Amniotic epithelial cell (primary cell): Measurements from ENCODE around the gene AVPR1B.
A peak's percentile ranks its signal among the peaks of the same experiment; 100 is the strongest.

ENCODE experiments used
- DNase-seq: peaks from one replicate; pipeline ENCODE4 v3.0.0-alpha.2; 2010; ENCODE audit warnings: low read depth

The AVPR1B gene, protein sequence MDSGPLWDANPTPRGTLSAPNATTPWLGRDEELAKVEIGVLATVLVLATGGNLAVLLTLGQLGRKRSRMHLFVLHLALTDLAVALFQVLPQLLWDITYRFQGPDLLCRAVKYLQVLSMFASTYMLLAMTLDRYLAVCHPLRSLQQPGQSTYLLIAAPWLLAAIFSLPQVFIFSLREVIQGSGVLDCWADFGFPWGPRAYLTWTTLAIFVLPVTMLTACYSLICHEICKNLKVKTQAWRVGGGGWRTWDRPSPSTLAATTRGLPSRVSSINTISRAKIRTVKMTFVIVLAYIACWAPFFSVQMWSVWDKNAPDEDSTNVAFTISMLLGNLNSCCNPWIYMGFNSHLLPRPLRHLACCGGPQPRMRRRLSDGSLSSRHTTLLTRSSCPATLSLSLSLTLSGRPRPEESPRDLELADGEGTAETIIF

DNA sequence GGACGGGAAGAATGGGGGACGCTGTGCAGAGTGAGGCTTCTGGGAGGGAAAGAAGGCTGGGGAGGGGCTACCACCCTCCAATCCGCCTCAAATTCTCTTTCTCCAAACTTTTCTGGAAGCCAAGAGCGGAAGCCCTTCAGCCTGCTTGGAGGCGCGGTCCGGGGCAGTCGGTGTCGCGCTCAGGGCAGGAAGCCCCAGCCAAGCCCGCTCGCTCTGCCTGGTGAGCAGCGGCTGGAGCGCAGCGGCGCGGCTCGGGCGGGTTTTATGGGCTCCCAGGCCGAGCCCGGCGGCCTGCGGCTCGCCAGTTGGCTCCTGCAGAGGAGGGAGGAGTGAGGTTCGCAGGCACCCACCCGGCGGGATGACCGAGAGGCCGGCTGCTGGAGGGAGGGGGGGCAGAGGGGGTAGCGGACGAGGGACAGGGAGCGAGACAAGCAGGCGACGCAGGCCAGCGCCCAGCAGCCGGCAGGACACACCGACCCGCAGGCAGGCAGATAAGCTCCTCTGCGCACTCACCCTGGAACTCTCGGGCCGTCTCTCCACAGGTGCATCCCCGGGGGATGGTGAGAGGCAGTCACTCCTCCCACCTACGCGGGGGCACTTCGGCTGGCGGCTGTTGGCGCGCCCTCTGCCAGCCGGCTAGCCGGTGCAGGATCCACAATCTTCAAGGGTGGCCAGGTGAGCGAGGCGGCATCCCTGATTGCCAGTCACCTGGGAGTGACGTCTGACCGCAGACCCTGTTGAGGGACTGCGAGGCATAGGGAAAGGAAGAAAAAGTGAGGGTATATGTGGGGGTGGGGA, at the start of gene AVPR1B:
Gene AVPR1B, minus strand, starts transcription at position 238 of the 798 bp plus-strand sequence. CDS start 498 bp downstream, outside the sequence.
- DNase-seq, result no peak

DNA sequence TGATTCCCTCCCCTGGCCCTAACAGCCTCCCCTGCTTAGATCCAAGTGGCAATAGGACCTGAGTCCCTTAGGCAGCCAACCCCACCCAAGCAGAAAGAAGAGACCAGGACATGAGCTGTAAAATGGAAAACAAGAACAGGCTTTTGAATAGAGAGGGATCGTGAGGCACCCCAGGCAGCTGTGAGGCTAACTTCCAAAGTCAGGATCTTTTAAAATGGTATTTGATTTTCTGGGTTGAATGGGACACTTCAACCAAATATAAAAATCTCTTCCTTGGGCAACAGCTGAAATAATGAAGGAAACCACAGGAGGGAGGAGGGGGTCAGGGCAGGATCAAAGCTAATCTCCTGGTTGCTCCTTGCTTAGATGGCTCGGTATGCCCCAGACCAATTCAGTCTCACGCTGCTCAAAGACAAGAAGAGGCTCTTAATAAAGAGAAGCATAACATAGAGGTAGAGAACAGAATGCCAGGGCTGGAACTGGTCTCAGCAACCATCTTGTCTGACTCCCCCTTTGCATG, 28.6 kb upstream of the AVPR1B start:
- no peak for DNase-seq

DNA sequence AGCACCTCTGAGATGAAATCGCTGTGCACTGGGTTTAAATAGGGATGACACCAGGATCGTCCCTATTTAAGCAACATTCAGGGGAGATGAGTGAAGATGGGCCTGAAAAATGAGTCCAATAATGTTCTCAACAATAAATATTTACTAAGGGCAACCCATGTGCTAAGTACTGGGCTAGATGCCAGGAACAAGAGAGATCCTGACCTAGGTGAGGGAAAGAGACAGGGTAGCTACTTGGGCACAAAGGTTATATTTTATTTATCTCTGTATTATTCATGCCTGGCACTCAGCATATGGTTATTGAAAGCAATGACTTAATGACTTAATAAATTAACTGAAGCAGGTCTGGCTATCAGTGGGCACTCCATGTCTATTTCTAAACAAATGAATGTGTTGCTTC, 27.4 kb upstream of the AVPR1B start:
- no peak for DNase-seq

DNA sequence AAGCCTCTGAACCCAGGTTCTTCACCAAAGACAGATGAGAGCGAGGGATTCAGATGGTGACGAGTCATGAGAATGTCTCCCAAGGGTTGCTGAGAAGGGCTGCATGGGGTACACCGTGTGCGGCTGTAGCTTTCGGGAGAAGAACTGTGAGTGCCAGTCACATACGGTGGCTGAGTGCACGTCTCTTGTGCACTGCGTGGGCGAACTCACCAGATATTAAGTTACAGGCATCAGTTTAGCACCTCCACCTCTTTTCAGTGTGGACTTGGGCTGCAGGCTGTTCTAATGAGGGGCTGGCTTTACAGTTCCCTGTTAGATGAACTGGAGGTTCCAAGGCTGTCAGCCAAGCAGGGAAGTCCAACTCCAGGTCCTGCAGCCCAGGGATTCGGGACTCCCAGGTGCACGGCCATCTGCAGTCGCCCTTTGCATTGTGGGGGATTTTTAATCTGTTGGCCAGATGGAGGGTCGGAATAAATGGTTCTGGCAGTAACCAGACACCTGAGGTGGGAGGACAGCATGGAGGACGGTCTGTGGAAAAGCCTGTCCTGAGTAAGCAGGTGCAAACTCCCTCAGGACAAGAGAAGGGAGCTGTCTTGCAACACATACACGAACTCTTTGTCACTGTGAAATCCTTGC, 26.5 kb upstream of the AVPR1B start:
- no peak for DNase-seq

DNA sequence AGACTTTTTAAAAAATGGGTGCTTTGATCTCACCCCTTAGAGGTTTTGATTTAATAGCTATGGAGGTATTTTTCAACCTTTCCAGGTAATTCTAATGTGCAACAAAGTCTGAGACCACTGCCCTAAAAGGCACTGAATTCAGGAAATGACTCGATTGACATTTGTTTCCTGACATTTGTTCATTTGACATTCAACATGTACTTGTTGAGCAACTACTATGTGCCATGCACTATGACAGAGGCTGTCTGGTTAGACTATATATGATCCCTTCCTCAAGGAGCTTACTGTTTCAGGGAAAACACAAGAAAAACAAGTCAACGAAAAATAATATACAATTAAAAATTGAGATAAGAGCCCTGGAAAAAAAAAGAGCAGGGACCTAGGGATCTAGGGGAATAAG, 25.6 kb upstream of the AVPR1B start:
- no peak for DNase-seq

DNA sequence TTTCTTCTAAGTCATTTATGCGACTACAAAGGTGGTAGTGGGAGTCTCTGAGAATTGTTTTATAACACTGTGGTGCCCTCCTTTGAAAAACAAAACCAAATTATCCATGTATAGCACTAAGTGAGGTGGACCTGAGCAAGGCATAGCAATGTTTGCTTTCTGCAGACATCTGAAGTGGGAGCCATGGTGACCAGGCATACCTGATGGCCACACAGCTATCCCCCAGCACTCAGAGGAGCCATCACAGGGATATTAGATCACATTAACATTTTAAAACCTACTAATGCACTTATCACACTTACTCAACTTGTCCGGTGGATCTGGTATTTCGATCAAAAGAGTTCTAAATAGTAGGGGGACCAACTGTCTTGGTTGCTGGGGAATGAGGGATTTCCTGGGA, 24.8 kb upstream of the AVPR1B start:
- no peak for DNase-seq

DNA sequence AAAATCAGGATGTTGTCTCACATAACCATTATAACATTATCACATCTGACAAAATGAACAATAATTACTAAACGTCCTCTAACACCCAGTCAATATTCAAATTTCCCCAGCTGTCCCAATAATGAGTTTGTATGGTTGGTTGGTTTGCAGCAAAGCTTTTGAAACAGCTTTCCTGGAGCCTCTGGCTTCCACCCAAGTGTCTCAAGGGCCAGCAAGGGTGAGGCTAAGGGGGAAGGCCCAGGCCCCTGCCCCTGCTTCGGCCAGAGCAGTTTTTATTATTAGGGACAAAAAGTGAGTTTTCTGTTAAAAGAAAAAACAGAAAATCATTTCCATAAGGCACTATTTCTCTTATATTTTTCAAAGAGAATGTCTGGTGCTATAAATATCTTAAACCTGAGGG, 19.1 kb upstream of the AVPR1B start:
- DNase-seq, result no peak

DNA sequence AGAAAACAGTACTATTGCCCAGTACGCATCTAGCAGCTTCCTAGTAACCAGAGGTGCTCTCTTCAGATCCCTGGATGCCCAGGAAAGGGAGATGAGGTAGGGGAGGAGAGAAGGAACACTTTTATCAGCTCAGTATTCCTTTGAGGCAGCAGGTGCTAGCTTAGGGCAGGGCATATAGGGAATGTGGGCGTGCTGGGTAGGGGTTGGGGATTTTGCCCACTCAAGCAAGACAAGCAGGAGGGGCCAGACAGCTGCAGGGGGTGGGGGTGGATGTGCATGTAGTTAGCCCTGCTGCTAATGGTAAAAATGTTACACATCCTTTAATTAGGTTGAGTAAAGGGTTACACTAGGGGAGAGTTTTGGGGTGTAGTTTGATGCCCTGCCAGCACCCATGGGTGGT, 18.1 kb upstream of the AVPR1B start:
- no peak for DNase-seq

DNA sequence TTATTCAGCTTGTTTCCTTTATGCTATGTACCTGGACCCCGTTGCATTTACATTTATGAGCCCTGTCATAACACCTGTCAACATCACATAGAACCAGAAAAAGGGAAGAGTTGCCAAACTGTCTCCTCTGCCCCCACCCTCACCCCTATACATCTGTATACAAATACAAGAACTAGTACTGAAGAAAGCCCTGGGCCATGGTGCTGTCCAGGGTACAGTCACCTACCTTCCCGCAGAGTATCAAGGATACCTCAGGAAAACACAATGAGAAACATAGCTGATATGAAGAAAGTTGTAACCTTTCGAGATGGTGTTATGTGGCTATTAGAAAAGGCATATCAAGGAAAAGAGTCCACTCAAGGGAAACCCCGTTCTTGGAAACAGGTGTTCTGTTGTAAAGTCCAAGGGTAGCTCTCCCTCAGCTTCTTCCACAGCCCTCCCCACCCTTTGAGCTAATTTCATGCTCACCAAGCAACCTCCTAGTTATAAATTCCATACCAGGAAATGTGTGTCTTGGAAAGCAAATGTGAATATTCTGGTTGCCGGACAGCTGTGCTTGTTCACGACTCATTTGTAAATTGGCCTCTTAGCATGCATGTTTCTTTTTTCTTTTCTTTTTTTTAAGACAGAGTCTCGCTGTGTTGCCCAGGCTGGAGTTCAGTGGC, 16.7 kb upstream of the AVPR1B start:
- no peak for DNase-seq

DNA sequence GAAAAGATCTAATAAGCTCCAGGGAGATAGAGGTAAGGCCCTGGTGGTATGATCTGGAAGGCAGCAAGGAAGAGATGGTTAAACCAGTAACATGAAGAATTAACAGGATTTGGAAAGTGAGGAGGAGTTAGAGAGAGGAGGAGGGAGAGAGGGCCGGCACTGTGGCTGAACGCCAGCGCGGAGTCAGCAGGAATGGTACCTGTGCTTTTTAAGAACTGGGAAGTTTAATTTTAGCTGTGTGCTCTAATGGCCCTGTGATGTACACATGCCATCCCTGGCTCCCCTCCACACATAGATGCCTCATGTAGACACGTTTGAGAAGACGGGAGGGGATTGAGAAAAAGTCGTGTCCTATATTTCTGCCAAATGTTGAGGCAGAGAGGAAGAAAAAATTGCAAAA, 13.8 kb upstream of the AVPR1B start:
- DNase-seq, result no peak

DNA sequence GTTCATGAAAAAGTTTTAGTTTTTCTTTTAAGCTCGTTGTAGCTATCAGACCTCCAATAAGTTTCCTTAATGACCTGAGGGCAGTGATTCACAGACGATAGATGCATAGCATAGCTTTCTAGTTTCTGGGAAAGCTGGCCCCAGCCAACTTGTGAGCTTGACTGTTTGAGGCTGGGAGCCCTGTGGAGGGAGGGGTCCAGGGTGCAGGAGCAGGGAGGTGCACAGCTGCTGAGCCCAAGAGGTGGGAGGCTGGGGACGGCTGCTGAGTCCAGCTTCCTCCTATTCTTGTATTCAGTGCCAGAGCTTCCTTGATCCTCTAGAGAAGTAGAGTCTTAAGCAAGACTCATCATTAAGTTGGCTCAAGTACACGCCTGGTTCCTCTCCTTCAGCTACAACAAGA, 11.0 kb upstream of the AVPR1B start:
- DNase-seq, result no peak

DNA sequence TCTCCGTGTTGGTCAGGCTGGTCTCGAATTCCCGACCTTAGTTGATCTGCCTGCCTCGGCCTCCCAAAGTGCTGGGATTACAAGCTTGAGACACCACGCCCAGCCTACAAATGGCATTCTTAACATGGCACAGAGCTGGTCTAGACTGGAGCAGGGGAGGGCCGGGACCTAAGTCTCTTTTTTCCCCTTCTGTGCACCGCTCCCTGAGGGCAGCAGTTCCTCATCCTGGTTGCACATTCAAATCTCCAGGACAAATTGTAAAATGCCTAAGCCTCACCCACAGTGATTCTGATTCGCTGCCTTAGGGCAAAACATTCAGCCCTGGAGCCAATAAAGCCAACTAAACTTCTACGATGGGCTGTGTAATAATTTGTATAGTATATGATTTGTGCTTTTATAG, 10.1 kb upstream of the AVPR1B start:
- DNase-seq, result no peak

DNA sequence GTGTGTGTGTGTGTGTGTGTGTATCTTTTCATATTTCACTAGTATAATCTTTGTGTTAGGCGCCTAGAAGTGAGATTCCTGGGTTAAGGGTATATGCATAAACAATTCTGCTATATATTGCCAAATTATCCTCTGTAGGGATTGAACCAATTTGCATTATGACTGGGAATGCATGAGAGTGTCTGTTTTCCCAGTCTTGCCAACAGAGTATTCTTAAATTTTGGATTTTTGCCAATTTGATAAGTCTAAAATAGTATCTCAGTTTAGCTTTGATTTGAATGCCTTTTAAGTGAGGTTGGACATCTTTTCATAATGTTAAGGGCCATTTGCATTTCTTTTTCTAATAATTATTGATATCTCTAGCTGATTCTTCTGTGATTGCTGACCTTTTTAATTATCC, 8.2 kb upstream of the AVPR1B start:
- DNase-seq, result no peak

DNA sequence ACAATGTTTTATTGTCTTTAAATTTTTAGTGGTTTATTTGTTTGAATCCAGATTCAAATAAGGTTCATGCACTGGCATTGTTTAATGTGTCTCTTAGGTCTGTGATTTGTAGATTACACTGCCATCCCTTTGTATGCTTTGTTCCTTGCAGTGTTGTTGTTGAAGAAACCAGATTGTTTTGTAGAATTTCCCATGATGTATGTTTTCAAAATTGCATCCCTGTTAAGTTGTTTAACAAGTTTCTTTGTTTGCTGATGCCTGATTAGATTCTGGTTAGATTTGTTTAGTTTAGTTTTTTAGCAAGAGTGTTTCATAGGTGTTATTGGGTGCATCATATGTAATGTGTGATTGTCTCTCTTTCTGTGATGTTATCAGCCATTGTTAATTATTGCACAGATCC, 5.5 kb upstream of the AVPR1B start:
- DNase-seq, result no peak

DNA sequence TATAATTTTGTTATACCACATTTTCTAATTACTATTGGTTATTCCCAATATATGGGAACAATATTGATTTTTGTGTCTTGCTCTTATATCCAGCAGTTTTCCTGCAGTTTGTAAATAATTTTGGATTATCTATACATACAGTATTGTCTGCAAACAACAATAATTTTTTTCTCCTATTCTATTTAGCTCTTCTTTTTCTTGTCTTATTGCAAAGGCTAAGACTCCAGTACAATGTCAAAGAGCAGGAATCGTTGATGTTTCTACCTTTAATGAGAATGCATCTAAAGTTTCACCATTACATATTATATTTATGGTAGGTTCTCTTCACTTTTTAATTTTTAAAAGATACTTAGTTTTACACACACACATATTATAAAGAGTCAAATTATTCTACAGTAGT, 4.1 kb upstream of the AVPR1B start:
- DNase-seq, result no peak

DNA sequence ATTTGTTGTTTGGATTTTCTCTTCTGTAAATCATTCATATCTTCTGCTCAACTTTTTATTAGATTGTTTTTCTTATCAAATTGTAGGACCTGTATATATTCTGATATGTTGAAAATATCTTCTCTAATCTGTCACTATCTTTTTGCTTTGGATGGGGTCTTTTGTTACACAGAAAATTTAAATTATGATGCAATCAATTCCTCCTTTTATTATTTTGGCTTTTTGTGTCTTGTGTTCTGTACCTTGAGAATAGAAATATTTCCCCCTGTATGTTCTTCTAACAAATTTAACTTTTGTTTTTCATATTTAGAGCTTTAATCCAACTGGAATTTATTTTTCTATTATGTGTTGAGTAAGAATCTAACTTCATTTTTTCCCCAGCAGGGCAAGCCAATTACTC, 3.2 kb upstream of the AVPR1B start:
- no peak for DNase-seq

DNA sequence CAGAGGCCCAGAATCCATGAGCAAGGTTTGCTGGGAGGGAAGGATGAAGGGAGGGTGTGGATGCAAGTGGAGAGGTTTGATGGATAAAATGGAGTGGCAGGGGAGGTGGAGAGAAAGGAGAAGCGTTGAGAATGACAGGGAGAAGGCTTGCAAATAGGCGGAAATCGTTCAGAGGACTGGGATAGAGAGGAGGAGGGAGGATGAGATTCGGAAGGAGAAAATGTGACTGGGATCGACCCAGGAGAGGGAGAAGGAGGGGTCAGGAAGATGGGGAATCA, 376 bp downstream of the AVPR1B start:
- DNase-seq, result no peak

DNA sequence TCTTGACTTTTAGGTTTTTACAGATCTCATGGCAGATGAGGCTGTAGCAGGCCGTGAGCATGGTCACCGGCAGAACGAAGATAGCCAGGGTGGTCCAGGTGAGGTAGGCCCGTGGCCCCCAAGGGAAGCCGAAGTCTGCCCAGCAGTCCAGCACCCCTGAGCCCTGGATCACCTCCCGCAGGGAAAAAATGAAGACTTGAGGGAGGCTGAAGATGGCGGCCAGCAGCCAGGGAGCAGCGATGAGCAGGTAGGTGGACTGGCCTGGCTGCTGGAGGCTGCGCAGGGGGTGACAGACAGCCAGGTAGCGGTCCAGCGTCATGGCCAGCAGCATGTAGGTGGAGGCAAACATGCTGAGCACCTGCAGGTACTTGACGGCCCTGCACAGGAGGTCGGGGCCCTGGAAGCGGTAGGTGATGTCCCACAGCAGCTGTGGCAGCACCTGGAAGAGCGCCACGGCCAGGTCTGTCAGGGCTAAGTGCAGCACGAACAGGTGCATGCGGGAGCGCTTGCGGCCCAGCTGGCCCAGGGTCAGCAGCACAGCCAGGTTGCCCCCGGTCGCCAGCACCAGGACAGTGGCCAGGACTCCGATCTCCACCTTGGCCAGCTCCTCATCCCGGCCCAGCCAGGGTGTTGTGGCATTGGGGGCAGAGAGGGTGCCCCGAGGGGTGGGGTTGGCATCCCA, 856 bp downstream of the AVPR1B start:
- no peak for DNase-seq

DNA sequence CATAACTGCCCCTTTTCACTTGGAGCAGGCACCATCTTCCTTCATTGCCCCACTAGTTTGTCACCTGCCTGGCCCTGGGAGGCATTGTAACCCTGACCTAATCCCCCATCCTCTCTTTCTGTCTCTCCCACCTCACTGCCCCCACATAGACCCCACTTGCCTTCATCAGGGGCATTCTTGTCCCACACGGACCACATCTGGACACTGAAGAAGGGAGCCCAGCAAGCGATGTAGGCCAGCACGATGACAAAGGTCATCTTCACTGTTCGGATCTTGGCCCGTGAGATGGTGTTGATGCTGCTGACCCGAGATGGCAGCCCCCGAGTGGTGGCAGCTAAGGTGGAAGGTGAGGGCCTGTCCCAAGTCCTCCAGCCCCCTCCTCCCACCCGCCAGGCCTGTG, 1.4 kb downstream of the AVPR1B start:
- DNase-seq, result no peak

DNA sequence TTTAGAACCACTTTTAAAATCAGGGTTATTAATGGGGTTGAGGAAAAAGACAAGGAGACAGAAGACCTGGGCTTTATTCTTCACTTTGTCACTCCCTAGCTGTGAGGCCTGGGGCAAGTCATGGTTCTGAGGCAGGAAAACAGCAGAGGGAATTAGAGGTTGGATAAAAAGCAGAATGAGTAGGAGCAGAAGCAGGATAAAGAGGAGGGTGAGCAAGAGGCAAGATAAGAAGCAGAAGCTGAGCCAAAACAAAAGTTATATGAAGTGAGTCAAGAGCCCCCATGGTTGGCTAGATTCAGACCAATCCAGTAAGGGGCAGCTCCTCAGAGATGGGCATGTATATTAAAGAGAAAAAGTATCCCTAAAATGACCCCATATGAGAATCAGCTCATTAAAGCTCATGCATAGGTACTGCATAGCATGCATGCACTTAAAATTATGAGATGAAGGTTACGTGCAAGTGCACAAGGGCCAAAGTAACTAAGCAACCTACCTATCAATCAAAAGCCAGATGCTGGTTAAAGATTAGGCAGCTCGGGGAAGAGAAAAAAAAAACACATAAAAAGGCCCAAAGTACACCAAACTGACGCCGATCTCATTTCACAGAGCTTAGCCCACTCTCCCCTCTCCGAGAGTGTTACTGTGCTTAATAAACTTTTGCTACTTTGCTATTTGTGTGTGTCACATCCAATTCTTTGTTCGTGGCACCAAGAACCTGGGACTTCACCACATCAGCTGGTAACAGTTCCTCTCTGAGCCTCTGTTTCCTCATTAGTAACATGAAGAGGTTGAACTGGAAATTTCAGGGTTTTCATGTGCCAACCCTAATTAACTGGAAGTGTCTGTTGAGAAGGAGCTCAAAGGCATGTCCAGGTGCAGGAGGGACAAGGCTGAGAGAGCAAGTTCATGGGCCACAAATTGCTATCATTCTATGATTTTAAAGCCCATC, 2.2 kb downstream of the AVPR1B start:
- peak; percentile 57 for DNase-seq
